Lower leg skin (tissue), 3 donors: ENCODE data around the gene CDCP1.

Experiments used
- POLR2A ChIP-seq, 2 donors: fragments of 450-650 bp; IDR thresholded peaks; one replicate each; pipeline ENCODE4 v1.6.1; 2016 to 2017; ENCODE audit warnings: antibody characterized with exemption in 2 of 2, mild to moderate bottlenecking in 1 of 2, moderate library complexity in 1 of 2
- TF ChIP-seq, protein P1 (sequence below), 3 donors: fragments of 450-650 bp; IDR thresholded peaks; one replicate each; pipeline ENCODE4 v1.5.1; 2016; ENCODE audit warnings: antibody characterized with exemption in 3 of 3, mild to moderate bottlenecking in 3 of 3, moderate library complexity in 2 of 3

DNA sequence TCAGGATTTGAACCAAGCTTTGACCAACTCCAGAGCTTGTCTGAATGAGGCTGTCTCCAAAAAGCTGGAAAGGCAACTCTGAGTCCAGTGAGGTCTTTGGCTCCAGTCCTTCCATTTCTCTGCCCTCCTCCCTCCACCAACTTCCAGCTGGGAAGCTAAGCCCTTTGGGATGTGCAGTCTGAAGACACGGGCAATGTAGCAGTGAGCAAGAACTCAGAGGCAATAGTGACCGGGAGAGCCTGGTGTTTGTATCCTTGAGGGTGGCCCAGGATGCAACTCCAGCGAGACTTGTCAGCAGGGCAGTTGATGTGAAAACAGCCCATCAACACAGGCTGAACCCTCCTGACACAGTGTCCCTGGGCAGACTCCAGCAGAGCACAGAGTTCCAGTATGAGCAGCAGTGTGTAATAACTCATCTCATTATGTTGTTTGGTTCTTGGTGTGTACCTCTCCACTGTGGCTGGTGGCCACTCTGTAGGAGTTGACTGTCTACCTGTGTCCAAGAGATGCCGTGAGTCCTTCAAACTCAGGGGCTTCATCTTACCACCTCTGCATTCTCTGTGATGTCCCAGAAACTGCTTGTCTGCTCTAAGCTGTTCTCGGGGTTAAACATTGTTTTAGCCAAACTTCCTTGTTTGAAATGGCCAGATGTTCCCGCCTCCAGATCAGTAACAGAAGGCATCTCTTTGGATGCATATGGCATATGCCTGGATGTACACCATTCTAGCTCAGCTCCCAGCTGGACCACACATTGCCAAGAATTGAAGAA is 6.6 kb downstream of the CDCP1 start:
- TF ChIP-seq, protein P1, sequence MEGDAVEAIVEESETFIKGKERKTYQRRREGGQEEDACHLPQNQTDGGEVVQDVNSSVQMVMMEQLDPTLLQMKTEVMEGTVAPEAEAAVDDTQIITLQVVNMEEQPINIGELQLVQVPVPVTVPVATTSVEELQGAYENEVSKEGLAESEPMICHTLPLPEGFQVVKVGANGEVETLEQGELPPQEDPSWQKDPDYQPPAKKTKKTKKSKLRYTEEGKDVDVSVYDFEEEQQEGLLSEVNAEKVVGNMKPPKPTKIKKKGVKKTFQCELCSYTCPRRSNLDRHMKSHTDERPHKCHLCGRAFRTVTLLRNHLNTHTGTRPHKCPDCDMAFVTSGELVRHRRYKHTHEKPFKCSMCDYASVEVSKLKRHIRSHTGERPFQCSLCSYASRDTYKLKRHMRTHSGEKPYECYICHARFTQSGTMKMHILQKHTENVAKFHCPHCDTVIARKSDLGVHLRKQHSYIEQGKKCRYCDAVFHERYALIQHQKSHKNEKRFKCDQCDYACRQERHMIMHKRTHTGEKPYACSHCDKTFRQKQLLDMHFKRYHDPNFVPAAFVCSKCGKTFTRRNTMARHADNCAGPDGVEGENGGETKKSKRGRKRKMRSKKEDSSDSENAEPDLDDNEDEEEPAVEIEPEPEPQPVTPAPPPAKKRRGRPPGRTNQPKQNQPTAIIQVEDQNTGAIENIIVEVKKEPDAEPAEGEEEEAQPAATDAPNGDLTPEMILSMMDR (IDR thresholded peaks at IDR 0.05): no peak
- TF ChIP-seq POLR2A (IDR thresholded peaks at IDR 0.05): no peak
